ELR (cell line): Measurements from ENCODE around the gene SSX4B.
"Not testable (repeated sequence)": the region's sequence is repeated elsewhere in the genome, so short reads cannot be mapped to it uniquely, and the experiment has no call there.

Experiments used
- DNase-seq: peaks from one replicate; pipeline ENCODE4 v3.0.0-alpha.2; 2015; ENCODE audit warnings: low read depth

SSX4B gene, protein sequence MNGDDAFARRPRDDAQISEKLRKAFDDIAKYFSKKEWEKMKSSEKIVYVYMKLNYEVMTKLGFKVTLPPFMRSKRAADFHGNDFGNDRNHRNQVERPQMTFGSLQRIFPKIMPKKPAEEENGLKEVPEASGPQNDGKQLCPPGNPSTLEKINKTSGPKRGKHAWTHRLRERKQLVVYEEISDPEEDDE

DNA sequence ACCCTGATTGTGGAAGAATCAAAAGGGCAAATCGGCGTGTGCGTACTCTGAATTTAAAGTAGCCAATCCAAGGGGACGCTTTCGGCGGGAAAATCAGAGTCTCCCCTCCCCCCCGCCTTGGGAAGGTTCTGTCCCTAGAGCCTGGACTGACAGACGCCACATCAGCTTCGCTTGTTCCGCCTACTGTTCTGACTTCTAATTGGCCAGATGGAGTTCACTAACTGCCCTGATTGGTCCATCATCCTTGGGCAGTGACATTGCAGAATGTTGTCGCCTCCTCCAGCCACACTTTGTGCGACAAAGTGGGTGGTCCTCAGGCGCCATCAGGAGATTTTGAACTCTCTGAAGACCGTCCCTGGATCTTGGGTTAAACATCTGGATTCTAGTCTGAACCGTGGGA lies at the start of gene SSX4B:
Gene SSX4B (minus strand): TSS at position 101 of the 400 bp plus-strand sequence. CDS start 588 bp downstream, outside the sequence.
- DNase-seq: not testable (repeated sequence)

DNA sequence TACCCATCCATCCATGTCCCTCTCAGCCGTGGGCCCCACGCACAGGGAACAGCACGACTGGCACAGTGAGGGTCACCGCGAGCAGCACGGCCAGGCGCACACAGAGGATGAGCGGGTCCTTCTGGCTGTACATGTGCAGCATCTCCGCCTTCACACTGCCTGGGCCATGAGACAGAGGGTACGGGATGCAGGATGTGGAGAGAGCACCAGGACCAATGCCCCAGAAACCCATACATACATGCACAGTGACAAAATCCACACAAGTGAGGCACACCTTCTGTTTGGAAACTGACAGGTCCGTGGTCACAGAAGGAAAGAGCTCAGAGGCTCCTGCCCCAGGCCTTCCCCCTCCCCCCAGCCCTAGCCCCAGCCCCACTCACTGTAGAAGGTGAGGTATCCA lies 48.8 kb upstream of the SSX4B start:
- DNase-seq: no peak

DNA sequence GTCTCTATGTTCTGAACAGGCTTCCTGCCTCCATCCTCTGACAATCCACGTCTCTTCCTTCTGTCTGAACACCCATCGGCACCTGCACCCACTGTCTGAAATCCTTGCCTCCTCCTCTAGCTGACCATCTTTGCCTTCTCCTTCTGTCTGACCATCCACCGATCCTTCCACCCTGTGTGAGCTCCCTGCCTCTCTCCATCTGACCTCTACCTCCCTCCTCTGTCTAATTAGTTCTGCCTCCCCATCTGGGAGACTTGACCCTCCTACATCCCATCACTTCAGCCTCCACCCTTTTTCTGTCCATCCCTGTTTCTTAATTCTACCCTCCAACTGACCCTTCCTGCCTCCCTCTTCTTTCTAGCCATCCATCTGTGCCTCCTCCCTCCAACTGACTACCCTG lies 48.3 kb upstream of the SSX4B start:
- no peak for DNase-seq

DNA sequence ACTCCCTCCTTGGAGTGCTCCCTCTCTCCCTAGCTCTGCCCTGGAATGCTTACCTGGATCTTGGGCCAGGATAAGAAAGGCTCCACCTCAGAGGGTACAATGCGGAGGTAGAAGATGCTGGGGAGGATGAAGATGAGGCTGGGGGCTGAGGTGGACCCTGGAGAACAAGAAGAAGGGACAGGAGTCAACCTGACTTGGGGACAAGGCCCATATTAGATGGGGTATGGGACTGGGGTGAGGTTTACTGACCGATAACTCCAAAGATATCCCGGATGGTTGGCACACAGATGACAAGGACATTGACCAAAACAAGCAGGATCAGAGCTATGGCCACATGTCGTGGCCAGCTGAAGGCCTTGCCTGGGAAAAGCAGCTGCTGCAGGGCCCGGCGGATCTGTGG lies 47.7 kb upstream of the SSX4B start:
- no peak for DNase-seq

DNA sequence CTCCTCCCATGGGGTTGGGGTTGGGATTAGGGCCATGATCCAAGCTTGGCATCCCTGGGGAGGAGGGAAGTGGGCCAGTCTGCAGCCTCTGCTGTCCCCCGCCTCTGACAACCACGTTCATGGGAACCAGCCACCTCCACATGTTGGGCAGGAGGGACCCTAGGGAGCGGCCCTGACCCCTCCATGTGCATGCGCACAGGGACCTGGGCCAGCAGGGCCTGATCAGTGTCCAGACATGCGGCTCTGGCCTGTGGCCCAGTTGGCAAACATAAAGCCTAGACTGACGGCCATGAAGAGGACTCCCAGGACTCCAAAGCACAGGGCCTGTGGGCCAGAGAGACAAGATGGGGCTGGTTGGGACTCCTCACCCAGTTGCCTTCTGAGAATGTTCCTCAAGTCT lies 47.0 kb upstream of the SSX4B start:
- no peak for DNase-seq

DNA sequence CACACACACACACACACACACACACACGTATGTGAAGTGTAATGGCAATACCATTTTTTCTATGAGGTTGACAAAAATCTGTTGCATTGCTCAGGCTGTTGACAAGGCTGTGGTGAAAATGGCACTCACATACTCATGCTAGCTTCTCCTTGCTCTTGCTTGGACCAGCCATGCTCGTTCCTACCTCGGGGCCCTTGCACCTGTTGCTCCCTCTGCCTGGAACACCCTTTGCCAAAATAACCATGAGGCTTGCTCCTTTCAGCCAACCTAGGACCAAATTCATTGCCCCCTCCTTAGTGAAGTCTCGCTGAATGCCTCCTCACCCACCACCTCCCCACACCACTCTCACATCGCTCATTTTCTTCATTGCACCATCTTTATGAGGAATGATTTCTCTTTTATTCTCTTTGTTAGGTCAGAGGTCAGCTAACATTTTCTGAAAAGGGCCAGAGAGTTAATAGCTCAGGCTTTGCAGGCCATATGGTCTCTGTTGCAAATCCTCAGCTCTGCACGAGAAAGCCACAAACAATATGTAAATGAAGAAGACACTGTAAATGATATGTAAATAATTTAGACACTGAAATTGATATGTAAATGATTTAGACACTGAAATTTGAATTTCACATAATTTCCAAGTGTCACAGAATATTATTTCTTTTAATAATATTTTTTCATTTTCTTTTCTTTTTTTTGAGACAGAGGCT lies 45.0 kb upstream of the SSX4B start:
- no peak for DNase-seq

DNA sequence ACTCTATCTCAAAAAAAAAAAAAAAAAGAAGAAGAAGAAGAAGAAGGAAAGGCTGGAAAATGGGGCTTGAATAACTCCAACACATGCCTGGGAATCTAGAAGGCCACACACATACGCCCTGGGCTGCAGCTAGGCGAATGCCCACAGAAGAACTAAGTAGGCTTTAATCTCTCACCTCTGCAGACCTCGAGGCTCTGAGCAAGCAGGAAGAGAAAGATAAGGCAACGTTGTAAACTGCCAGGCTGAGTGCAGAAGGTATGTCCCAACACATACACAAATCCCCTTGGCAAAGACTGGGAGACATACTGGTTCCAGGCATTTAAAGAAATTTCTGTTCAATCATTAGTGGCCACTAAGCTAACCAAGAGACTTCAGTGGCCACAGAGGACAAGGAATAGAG lies 39.9 kb upstream of the SSX4B start:
- DNase-seq: no peak

DNA sequence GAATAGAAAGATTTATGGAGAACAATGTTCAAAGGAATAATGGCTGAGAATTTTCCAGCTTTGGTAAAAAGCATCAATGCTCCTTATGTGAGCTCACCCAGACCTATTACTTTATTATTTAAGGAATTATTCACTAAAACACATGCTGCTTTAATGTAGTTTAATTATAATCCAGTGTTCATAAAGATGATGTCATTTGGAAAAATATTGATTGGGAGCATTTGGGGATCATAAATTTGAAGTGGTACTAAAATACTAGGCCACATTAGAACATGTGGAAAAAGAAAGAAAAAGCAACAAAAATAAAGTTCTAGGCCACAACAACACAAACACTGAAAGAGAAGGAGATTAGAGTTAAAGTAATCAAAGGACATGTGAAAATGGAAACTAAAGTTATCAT lies 38.3 kb upstream of the SSX4B start:
- DNase-seq: no peak

DNA sequence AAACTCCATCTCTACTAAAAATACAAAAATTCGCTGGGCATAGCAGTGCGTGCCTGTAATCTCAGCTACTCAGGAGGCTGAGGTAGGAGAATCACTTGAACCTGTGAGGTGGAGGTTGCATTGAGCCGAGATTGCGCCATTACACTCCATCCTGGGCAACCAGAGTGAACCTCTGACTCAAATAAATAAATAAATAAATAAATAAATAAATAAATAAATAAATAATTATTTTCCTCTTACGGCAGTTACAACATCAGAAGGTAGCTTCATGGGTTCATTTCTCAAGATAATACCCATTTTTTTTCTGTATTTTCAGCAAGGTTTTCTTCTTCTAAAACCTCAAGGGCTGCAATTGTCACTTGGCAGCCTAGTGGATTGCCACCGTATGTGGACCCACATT lies 35.4 kb upstream of the SSX4B start:
- not testable (repeated sequence) for DNase-seq

DNA sequence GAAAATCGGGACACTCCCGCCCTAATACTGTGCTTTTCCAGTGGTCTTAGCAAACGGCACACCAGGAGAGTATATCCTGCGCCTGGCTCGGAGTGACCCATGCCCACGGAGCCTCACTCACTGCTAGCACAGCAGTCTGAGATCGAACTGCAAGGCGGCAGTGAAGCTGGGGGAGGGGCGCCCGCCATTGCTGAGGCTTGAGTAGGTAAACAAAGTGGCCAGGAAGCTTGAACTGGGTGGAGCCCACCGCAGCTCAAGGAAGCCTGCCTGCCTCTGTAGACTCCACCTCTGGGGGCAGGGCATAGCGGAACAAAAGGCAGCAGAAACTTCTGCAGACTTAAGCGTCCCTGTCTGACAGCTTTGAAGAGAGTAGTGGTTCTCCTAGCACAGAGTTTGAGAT lies 22.0 kb upstream of the SSX4B start:
- DNase-seq: not testable (repeated sequence)

DNA sequence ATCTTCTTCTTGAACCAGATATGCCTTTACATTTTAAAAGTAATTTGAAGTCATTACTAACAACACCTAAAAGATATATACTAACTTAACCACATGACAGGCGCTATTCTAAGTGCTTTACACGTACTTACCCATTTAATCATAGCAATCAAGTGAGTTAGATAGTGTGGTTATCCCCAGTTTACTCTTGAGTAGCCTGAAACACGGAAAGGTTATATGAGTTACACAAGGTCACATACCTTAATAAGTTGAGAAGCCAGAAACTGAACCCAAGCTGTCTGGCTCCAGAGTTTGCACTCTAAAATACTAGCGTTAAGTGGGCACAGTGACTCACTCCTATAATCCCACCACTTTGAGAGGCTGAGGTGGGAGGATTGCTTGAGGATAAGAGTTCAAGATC lies 18.4 kb upstream of the SSX4B start:
- DNase-seq: peak; percentile 10

DNA sequence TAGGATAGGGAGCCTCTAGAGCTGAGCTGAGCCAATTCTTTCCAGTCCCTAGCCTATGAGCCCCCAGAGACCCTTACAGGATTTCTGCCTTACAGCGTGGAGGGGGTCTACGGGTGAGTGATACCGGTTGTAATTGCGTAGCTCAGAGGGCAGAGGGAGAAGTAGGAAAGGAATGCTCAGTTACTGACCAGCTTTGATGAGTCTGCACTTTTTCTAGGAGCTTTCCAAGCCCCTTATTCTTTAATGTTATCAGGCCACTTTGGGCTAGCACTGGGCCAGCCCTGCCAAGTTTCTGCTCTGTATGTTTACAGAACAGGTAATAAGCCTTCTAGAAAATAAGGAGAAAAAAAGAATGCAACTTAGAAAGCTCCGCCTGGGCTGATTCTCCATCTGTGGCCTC lies 17.8 kb upstream of the SSX4B start:
- DNase-seq: not testable (repeated sequence)

DNA sequence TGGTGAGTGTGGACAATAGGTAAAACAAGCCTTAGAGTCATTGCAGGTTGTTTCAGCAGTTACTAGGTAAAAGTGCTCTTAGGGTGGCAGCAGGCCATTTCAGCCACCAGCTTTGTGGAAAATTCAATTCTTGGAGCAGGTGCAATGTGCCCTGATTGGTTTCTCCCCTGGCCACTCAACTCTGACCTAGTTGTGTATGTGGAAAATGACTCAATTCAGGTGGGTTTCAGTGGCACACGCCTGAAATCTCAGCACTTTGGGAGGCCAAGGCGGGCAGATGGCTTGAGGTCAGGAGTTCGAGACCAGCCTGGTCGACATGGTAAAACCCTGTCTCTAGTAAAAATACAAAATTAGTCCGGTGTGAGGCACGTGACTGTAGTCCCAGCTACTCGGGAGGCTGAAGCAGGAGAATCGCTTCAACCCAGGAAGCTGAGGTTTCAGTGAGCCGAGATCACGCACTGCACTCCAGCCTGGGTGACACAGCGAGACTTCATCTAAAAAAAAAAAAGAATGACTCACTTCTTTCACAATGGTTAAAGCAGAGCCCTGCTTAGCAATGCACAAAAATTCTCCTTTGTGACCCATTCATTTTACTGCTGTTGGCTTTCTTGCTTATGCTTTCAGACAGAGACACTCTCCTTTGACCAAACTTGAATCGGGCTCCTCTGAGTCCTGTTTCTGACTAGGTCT lies 15.4 kb upstream of the SSX4B start:
- not testable (repeated sequence) for DNase-seq

DNA sequence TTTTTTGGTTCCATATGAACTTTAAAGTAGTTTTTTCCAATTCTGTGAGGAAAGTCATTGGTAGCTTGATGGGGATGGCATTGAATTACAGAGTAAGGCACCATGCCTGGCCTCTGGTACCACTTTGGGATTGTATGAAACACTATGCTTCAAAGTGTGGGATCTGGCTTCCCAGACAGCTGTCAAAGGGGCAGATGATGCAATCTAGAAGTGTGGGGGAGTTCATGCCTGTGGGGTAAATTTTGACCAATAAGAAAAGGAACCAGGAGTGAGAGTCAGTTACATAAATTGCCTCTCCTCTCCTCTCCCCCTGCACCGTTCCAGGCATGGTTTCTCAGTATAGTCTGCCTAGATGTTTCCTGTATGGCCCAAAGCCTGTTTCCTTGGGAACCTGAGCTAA lies 13.9 kb downstream of the SSX4B start:
- not testable (repeated sequence) for DNase-seq

DNA sequence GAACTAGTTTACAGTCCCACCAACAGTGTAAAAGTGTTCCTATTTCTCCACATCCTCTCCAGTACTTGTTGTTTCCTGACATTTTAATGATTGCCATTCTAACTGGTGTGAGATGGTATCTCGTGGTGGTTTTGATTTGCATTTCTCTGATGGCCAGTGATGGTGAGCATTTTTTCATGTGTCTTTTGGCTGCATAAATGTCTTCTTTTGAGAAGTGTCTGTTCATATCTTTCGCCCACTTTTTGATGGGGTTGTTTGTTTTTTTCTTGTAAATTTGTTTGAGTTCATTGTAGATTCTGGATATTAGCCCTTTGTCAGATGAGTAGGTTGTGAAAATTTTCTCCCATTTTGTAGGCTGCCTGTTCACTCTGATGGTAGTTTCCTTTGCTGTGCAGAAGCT lies 14.8 kb downstream of the SSX4B start:
- not testable (repeated sequence) for DNase-seq

DNA sequence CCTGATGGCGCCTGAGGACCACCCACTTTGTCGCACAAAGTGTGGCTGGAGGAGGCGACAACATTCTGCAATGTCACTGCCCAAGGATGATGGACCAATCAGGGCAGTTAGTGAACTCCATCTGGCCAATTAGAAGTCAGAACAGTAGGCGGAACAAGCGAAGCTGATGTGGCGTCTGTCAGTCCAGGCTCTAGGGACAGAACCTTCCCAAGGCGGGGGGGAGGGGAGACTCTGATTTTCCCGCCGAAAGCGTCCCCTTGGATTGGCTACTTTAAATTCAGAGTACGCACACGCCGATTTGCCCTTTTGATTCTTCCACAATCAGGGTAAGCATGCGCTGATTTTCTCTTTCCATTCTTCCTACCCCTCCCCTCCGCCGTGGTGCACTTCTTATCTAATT lies 28.5 kb downstream of the SSX4B start, which contains the start of gene SSX4:
Gene SSX4 (plus strand): TSS at position 301 of the 400 bp plus-strand sequence. CDS start 515 bp downstream, outside the sequence.
- not testable (repeated sequence) for DNase-seq

DNA sequence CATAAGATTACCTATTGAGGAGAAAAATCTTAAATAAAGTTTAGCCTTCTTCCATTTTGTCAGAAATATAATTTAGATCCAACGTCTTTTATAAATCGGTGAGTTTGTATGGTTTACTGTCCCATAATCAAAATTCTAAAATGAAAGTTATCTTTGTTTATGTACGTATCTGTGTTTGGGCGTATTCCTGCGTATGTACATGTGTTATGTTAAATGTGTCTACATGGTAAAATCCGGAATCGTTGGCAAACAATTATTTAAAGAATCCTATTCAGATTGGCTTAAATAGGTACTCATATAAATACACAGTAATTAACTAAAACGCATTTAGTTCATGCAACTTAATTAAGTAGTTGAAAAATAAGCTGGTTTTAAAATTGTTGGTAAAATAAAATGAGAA lies 41.4 kb downstream of the SSX4B start:
- DNase-seq: not testable (repeated sequence)

DNA sequence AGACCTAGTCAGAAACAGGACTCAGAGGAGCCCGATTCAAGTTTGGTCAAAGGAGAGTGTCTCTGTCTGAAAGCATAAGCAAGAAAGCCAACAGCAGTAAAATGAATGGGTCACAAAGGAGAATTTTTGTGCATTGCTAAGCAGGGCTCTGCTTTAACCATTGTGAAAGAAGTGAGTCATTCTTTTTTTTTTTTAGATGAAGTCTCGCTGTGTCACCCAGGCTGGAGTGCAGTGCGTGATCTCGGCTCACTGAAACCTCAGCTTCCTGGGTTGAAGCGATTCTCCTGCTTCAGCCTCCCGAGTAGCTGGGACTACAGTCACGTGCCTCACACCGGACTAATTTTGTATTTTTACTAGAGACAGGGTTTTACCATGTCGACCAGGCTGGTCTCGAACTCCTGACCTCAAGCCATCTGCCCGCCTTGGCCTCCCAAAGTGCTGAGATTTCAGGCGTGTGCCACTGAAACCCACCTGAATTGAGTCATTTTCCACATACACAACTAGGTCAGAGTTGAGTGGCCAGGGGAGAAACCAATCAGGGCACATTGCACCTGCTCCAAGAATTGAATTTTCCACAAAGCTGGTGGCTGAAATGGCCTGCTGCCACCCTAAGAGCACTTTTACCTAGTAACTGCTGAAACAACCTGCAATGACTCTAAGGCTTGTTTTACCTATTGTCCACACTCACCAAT lies 43.9 kb downstream of the SSX4B start:
- not testable (repeated sequence) for DNase-seq

DNA sequence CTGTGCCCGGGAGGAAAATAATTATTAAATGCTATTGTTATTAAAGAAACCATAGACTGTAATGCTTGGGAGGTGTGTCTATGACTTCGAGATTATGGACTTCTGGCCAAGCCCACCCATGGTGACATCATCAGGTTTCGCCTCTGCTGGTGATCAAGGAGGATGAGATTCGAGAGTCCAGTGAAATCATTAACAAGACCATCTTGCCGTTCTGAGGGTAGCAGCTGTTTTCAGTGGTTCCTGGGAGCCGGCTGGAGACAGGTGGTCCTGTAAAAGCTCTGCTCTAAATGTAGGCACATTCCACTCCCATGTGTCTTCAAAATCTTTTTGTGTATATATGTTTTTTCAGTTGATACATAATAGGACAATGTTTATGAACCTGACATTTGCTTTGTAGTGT lies 52.5 kb downstream of the SSX4B start:
- DNase-seq: not testable (repeated sequence)

DNA sequence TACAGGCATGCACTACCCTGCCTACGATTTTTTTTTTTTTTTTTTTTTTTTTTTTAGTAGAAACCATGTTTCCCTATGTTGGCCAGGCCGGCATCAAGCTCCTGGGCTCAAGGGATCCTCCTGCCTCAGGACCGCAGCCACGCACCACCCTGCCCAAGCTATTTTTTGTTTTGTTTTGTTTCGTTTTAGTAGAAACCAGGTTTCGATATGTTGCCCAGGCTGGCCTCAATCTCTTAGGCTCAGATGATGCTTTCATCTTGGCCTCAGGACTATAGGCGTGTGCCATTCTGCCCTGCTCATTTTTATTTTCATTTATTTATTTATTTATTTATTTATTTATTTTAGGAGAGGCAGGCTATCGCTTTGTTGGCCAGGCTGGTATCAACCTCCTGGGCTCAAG lies 54.1 kb downstream of the SSX4B start:
- no peak for DNase-seq

DNA sequence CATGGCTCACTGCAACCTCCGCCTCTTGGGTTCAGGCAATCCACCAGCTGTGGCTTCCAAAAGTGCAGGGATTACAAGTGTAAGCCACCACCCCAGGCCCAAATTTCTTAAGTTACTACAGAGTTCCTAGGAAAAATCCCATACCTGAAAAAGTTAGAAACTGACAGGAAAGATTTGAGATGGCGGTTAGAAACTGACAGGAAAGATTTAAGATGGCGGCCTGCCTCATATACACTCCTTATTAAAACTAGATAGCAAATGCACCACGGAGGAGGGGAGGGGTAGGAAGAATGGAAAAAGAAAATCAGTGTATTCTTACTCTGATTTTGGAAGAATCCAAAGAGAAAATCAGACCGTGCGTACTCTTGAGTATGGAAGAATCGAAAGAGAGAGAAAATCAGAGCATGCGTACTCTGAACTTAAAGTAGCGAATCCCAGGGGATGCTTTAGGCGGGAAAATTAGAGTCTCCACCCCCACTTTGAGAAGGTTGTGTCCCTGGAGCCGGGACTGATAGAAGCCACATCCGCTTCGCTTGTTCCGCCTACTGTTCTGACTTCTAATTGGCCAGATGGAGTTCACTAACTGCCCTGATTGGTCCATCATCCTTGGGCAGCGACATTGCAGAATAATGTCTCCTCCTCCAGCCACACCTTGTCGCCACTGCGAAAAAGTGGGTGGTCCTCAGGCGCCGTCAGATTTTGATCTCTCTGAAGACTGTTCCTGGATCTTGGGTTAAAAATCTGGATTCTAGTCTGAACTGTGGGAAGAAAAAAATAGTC lies 55.3 kb downstream of the SSX4B start, which contains the start of gene SSX3:
Gene SSX3 (minus strand): TSS at position 389 of the 780 bp plus-strand sequence. CDS start 1,454 bp downstream, outside the sequence.
- not testable (repeated sequence) for DNase-seq
